Fibroblast of upper back skin (primary cell): ENCODE results near the gene TBX18.

Source experiments
- DNase-seq: peaks from one replicate; pipeline ENCODE4 v3.0.0-alpha.2; 2013

TBX18 gene

DNA sequence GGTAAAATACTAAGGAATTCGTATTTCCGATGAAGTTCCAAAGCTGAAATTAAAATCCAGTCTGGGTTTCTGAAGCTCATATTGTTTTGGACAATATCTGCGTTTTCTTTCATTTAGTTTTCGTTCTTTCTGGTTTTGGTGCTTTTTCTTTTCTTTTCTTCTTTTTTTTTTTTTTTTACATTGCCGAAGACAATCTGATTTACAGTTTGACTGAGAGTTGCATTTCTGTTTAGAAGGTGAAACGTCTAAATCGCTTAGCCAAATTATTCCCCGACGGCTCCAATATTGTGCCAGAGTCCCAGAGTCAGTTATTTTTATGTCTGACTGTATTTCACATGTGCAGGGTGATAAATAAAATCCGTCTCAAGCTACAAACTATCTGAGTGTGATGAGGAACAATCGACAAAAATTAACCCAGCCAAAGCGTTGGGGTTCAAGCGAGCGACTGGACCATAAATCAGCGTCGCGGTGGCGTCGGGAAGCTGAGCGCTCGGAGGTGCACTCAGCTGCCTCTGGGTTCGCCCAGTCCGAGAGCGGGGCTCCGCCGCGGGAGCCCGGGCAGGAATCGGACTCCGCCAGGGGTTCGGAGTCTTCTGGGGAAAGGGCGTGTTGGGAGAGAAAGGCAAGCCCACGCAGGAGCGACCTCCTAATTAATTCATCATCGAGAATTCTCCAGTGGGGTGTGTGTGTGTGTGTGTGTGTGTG is 8.2 kb upstream of the TBX18 start:
- DNase-seq, result no peak

DNA sequence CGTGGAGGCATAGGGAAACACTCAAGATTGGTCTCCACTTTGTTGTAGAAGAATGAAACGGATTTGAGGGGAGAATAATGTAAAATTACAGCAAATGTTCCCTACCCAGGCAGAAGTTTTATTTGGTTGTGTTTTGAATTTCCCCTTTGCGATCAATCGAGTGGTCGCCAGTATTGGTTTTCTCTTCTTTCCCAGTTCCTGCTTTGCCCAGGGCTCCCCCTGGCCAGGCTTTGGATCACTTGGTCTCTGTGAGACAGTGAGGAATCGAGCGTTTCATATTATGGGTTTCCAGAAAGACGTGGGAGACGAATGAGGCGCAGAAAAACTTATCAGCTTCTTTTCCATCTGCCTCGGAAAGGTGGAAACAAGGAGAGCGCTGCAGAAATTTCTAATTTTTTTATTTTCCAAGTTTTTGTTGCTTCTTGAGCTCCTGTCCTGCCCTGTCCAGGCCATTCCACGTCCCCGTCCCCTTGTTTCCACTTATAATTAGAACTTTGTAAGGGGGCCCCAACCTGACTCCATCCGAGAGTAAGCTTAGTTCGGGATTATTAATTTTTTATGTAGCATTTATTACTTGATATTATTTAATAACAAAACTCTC is 7.5 kb upstream of the TBX18 start:
- DNase-seq, result no peak

DNA sequence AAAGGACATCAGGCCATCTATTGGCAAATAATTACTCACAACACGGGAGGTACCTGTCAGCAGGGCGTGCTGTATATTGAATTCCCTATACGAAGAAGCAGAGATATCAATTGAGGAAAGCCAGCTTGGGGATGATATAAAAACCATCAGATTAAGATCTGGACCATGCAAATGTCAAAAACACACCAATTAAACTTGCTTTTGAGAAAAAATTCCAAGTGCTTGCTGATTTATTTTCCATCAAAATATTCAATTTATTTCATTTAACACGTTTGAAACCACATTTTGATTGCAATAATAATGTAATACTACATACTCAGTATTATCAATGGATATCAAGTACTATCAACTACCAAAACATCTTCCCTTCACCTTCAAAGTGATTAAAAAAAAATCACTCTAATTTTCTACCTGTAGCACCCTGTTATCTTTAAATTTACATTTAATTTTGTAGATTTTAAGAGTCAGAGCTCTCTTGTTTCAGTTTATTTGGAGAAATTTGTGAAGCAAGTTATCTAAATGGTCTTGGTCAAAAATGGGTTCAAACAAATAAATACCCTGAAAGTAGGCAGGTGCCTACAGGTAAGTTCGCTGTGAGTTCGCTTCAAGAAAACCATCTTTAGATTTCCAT is 6.8 kb upstream of the TBX18 start:
- no peak for DNase-seq

- no peak for DNase-seq
Measured at GRCh38 chr6:84770521-84770920, 6.1 kb upstream of the TBX18 start.

DNA sequence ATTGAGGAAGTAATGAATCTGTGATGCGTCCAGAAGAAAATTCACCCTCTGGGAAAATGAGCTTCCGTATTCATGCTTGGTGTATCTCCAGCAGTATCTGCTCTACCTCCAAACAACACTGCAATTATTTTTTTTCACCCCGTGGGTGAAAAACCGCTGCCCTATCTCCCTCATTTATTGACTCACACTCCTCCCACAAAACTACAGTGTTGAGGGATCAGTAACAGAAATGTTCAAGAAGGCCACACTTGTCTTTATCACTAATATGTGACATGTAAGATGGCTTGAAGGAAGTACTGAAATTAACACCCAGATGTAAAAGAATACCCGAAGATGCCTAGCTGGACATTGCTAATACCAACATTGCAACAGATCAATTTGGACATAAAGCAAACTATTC is 4.9 kb upstream of the TBX18 start:
- no peak for DNase-seq

- peak; percentile 32 for DNase-seq
Measured at GRCh38 chr6:84768442-84769174, 4.2 kb upstream of the TBX18 start.

- DNase-seq, result no peak
Measured at GRCh38 chr6:84767526-84768201, 3.3 kb upstream of the TBX18 start.

GRCh38 chr6:84766799-84767525 is 2.6 kb upstream of the TBX18 start:
- no peak for DNase-seq

DNA sequence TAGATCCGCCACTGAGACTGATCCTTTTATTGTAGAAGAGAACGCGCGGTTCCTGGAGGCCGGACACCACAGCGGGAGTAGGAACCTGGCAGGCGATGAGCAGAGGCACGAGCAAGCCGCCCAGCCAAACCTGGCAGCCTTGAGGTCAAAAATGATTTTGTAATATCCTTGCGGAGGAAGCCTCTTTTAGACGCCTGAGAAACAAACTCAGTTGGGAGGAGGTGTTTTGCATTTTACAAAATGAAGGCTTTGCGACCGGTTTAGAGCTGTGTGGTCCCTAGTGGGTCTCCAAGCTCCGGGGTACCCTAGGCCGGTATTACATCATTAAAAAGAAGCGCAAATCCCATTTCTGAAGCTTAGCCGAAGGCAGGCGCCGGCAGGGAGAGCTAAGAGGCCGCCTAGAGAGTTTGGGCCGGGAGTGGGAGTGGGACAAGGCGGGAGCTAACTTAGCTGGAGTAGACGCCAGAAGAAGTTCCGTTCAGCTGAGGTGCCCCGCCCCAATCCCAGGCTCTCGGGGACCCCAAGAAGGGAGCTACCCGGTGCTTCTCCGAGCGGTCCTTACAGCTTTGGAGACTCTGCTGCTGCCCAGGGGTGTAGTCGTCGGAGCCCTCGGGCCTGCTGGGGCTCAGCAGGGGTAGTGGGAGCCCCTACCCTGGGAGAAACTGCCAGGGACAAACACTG is 1.9 kb upstream of the TBX18 start:
- no peak for DNase-seq

DNA sequence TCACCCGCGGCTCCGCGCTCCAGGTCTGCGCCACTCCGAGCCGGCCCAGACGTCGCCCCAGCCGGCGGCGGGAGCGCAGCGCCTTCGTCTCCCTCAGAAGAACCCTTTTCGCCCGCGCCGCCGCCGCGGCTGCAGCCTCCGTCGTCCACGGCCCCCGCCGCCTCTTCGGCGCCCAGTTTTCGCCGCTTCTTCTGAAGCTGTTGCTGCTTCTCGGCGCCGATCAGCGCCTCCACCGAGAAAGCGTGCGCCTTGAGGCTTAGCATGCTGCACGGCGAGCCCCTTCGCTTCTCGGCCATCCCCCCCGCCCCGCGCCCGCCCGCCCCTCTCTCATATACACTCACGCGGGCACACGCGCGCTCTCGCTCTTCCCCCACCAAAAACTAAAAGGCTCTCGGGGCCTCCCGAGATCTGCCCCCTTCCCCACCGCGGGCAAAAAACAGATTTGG is 489 bp downstream of the TBX18 start:
- no peak for DNase-seq

GRCh38 chr6:84763003-84763885 is 1.2 kb downstream of the TBX18 start:
- DNase-seq, result peak; percentile 84

DNA sequence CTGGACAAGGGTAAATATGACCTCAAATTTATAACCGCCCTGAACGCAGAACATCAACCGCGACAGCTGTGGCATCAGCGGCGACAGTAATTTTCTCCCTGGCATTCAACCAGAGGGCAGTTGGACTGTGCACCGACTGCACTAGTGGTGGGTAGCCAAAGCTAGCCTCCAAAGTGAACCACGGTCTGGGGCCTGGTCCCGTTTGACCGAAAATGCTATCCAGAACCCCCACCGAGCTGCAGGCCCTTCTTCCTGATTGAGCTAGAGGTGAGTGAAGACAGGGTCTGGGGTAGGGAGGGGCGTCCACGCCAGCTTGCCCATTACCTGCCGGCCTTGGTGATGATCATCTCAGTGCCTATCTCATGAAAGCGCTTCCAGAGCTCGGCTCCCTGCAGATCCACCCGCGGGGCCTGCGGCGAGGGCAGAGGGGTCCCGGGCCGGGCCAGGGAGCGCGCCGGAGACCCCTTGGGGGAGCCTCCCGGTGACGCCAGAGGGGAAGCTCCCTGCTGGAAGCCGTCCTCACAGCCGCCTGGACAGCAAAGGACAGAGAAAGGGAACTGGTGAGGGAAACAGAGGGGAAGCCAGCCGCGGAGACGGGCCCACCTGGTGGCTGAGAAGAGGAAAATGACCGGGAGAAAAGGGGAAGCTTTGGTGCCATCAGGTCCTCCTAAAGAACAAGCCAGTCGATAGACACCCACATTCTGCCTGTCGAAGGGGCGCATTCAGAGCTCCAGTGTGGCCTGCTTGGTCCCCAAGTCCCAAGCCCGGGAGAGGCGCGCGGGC is 2.0 kb downstream of the TBX18 start:
- DNase-seq, result peak; percentile 58

DNA sequence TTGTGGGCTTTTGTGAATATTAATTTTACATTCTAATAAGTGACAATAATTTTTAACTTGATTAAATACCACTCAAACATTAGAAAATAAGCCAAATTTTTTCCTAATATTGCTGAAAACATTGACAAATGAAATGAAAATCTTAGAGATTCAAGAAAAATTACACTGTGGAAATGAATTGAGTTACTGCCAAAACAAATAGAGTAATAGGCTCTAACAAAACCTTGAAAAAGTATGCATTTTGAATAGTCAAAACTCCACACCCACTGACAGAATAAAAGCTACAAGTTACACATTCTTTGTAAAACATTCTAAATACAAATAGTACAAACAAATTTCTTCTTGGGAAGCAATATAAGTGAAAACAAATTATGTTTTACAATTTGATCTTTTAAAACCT is 5.9 kb downstream of the TBX18 start:
- no peak for DNase-seq

- DNase-seq, result no peak
Measured at GRCh38 chr6:84756877-84757276, 7.5 kb downstream of the TBX18 start.

DNA sequence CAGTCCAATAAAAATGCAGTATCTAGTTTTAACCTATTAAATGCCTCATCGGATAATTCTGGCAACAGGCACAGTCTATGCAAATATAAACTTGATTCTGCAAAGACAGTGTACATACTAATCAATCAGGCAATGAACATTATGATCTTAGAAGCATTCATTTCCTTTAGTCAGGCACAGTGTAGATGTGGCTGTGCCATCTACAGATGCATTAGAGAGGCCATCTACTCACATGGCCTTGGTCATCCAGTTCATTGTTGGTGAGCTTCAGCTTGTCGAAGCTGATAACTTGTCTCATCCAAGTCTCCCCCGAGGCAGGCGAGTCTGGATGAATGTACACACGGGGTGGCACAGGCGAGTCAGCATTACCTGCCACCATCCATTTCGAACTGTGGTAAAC is 7.9 kb downstream of the TBX18 start:
- DNase-seq, result no peak

GRCh38 chr6:84753173-84753572 is 11.2 kb downstream of the TBX18 start:
- DNase-seq, result no peak

GRCh38 chr6:84752118-84752850 is 12.1 kb downstream of the TBX18 start:
- peak; percentile 39 for DNase-seq

GRCh38 chr6:84749181-84749580 is 15.2 kb downstream of the TBX18 start:
- DNase-seq, result no peak

DNA sequence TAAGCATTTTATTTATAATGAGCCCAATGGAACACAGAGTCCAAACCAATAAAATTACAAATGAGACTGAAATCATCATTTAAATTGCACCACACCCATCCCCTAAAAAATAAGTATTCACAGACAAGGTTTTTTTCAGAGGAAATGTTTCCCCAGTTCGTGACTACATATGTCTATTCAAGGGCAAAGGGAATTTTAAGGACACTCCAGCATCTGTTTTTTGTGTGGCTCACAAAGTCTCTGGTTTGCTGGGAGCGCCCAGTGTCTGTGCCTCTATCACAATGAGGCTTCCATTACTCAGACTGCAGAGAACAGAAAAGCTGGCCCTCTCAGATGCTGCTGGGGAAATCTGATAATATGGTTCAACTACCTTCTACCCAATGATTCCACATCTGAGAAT is 16.0 kb downstream of the TBX18 start:
- no peak for DNase-seq
